ENCODE results near the gene CHD5. TPM values are rescaled to one million over a fixed set of nuclear protein-coding genes. Genes with fewer than 3 reads are reported as not detected.
A peak's percentile ranks its signal among the peaks of the same experiment; 100 is the strongest.

CHD5 gene
- total RNA-seq, 1 donor from 2014 or later: 0.42 TPM

DNA sequence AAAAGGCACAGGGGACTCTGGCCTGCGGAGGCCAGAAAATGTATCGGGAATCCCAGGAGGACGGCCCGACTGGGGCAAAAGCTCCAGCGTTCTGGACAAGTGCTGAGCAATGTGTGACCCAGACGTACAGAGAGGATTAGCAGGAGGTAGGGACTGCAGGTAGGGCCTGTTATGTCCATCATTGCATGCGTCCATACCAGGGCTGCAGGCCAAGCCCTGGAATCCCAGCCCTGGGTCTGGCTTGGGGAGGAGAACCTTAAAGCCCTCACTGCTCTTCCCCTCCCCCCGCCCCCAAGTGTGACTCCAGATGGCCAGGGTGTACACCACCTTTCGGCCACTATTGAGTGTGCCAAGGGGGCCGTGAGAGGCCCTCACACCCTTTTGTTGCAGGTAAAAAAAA, 27.8 kb upstream of the CHD5 start:
- no peaks in the 10 kb centered on the region for H3K36me3 Mint-ChIP-seq (ENCODE audit: low read depth)
- H3K27ac Mint-ChIP-seq (ENCODE audit: unreplicated experiment): peak overlapping the region; percentile 49
- no peak for DNase-seq (ENCODE audit: low spot score)
- no peaks in the 10 kb centered on the region for H3K9me3 Mint-ChIP-seq (ENCODE audit: low read depth)
- H3K4me1 Mint-ChIP-seq (ENCODE audit: low read depth): peaks cover 26% of the 10 kb centered on the region
- TF ChIP-seq CTCF (IDR thresholded peaks at IDR 0.05): no peak
- H3K4me3 Mint-ChIP-seq (ENCODE audit: unreplicated experiment): peak overlapping the region; percentile 70
- no peaks in the 10 kb centered on the region for H3K27me3 Mint-ChIP-seq (ENCODE audit: low read depth)

GRCh38 chr1:6207075-6207885, 27.2 kb upstream of the CHD5 start:
- H3K27me3 Mint-ChIP-seq (ENCODE audit: low read depth): no peaks in the 10 kb centered on the region
- no peak overlapping the region for H3K27ac Mint-ChIP-seq (ENCODE audit: unreplicated experiment)
- H3K4me1 Mint-ChIP-seq (ENCODE audit: low read depth): peaks cover 26% of the 10 kb centered on the region
- no peak for DNase-seq (ENCODE audit: low spot score)
- no peaks in the 10 kb centered on the region for H3K36me3 Mint-ChIP-seq (ENCODE audit: low read depth)
- peak overlapping the region; percentile 70 for H3K4me3 Mint-ChIP-seq (ENCODE audit: unreplicated experiment)
- TF ChIP-seq CTCF (IDR thresholded peaks at IDR 0.05): no peak
- H3K9me3 Mint-ChIP-seq (ENCODE audit: low read depth): no peaks in the 10 kb centered on the region

- DNase-seq (ENCODE audit: low spot score): no peak
These were observed 26.4 kb upstream of the CHD5 start for GRCh38 chr1:6206520-6206855.

DNA sequence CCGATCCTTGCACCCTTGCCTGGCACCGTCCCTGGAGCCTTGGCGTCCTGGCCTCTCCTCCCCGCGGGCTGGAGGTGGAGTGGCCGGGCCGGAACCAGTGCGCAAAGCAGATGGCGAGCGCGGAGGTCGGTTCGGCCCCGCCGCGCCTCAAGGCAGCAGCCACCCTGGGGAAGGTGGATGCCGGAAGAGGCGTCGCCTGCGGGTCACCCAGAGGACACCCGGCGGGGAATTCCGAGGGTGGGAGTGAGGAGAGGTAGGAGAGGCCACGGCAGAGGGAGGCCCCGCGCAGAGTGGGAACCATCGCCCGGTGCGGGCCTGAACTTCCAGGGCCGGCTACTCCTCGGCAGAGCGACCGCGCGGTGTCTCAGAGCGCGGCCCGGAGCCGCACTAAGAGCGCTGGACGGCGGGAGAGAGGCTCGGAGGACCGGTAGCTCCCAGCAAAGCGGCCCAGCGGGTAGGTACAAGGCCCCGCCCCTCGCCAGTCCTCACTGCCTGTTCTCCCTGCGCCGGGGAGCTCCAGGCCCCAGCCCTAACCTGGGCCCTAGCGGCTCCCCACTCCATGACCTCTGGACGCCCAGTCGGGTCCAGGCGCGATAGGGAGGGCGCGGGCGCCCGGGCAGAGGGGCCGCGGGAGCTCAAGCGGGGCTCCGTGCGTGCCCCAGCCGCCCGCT, 25.9 kb upstream of the CHD5 start, which contains the start of gene RNF207:
Gene RNF207, plus strand, starts transcription at position 271 of the 671 bp plus-strand sequence. CDS start 417 bp downstream, outside the sequence.
- no peaks in the 10 kb centered on the region for H3K27me3 Mint-ChIP-seq (ENCODE audit: low read depth)
- peaks cover 26% of the 10 kb centered on the region for H3K4me1 Mint-ChIP-seq (ENCODE audit: low read depth)
- no peaks in the 10 kb centered on the region for H3K36me3 Mint-ChIP-seq (ENCODE audit: low read depth)
- no peaks in the 10 kb centered on the region for H3K9me3 Mint-ChIP-seq (ENCODE audit: low read depth)
- H3K27ac Mint-ChIP-seq (ENCODE audit: unreplicated experiment): no peak within 1 kb of the TSS
- DNase-seq (ENCODE audit: low spot score): no peak
- H3K4me3 Mint-ChIP-seq (ENCODE audit: unreplicated experiment): peak within 1 kb of the TSS; percentile 66
- TF ChIP-seq CTCF (IDR thresholded peaks at IDR 0.05): no peak

More at GRCh38 chr1:6206520-6206855, 26.4 kb upstream of the CHD5 start:
- Mint-ChIP-seq H3K27me3 (ENCODE audit: low read depth) (no peaks in the 10 kb centered on the region), H3K9me3 (ENCODE audit: low read depth) (no peaks in the 10 kb centered on the region), H3K4me1 (ENCODE audit: low read depth) (peaks cover 26% of the 10 kb centered on the region), H3K4me3 (ENCODE audit: unreplicated experiment) (peak overlapping the region; percentile 32), H3K27ac (ENCODE audit: unreplicated experiment) (no peak overlapping the region), H3K36me3 (ENCODE audit: low read depth) (no peaks in the 10 kb centered on the region)
- TF ChIP-seq CTCF (IDR thresholded peaks at IDR 0.05): no peak

GRCh38 chr1:6202256-6202655, 22.1 kb upstream of the CHD5 start:
- DNase-seq (ENCODE audit: low spot score): no peak
- no peaks in the 10 kb centered on the region for H3K9me3 Mint-ChIP-seq (ENCODE audit: low read depth)
- peaks cover 39% of the 10 kb centered on the region for H3K4me1 Mint-ChIP-seq (ENCODE audit: low read depth)
- H3K36me3 Mint-ChIP-seq (ENCODE audit: low read depth): peaks cover 4% of the 10 kb centered on the region
- no peak for TF ChIP-seq CTCF (IDR thresholded peaks at IDR 0.05)
- no peak overlapping the region for H3K4me3 Mint-ChIP-seq (ENCODE audit: unreplicated experiment)
- no peaks in the 10 kb centered on the region for H3K27me3 Mint-ChIP-seq (ENCODE audit: low read depth)
- H3K27ac Mint-ChIP-seq (ENCODE audit: unreplicated experiment): no peak overlapping the region

Data from chondrocyte (in vitro differentiated cells).